OCI-M1 (cell line): Measurements from ENCODE around the gene SIRPG.
A peak's percentile ranks its signal among the peaks of the same experiment; 100 is the strongest.
"Not testable (repeated sequence)": the region's sequence is repeated elsewhere in the genome, so short reads cannot be mapped to it uniquely, and the experiment has no call there.

Source experiments
- DNase-seq: peaks from one replicate; lab custom pipeline; 2025; lab: John Stamatoyannopoulos, UW

SIRPG gene

DNA sequence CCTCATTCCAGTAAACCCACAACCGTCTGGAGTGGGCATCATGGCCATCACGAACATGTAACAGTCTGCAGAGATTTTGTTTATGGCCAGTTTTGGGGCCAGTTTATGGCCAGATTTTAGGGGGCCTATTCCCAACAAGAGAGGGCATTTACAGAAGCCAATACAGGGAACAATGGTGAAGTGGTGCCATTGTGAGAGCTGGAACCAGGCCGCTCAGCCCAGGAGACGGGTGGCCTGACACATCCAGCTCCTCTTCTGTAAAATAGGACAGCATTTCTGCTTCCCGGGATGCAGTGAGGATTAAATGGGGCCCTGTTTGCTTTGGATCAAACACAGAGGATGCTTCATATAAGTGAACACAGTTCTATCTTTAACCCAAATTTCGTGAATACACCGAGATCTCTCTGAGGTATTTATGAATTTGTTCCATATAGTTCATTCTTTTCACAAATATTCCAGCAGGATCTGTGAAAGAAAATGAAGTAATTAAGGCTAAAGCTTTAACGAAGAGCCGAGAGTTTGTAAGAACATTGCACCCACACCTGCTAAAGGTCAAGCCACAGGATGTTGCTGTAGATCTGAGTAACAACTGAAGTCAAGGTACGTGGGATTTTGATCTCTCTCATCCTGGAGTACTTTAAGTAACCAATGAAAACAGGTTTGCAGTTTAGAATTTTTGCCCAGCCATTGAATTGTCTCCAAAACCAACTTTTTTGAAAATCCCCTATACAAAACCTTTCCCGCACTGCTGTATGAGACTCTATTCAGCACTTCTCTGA lies 14.5 kb upstream of the SIRPG start:
- no peak for DNase-seq

DNA sequence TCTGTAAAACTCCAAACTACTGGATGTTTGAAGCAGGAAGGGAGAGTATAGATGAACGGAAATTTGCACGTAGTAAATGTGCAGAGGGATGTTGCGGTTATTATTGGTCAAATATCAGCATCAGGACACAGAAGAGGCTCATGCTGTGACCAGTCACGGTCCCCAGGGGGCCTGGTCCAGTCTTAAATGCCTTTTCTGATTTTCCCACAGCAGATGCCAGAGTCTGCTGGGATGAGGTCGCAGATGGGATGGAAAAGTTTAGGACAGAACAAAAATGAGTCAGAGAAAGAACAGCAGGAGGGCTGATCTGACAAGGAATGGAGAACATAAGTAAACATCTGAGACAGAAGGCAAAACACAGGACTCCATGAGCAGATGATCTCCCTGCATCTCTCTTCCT lies 11.7 kb upstream of the SIRPG start:
- no peak for DNase-seq

DNA sequence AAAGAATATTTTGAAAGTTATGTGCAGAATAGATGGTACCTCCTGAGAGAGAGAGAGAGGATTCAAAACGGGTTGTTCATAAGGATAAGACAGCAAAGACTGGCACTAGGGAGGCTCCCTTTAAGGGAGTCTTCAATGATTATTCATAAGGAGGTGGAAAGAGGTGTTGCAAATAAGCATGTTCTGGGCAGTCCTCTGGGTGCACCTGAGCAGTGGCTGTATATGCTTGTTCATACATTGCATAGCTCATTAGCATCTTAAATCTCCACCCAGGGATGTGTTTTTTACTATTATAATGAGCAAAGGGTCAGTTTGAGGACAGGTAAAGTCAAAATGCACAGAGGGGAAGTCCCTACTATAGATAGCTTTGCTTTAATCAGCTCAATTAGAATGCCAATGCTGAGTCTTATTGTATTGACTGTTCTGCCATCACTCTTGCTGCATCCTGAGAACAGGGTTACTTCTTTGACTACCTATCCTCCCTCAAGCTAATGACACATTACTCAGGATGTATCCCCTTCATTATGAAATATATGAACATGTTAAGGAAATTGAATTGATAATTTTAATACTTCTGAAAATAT lies 10.0 kb upstream of the SIRPG start:
- DNase-seq = no peak

DNA sequence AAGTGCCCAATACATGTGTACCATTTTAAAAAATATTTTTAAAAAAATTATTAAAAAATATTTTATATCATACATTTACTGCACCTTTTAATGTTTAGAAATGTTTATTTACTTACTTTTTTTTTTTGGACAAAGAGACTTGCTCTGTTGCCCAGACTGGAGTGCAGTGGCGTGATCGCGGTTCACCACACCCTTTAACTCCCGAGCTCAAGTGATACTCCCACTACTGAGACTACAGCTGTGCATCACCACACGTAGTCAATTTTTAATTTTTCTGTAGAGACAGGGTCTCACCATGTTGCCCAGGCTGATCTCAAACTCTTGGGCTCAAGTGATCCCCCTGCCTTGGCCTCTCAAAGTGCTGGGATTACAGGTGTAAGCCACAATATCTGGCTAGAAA lies 9.2 kb upstream of the SIRPG start:
- DNase-seq = no peak

DNA sequence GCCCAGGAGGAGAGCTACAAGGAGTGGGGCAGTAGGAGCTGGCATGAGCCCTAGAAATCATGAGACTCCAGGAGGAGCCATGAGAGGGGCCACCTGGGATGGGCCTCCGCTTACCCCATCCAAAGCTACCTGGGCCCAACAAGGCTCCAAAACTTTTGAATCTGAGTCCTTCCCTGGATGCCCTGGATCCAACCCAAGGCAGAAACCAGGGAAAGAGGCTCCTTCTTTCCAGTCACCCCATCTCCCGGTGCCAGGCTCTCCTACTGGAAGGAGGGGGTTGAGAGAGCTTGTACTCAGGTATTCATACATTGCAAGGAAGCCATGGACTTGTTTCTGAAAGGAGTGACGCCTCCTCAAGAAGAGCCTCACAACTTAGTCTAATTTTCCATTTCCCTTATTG lies 7.8 kb upstream of the SIRPG start:
- DNase-seq = no peak

DNA sequence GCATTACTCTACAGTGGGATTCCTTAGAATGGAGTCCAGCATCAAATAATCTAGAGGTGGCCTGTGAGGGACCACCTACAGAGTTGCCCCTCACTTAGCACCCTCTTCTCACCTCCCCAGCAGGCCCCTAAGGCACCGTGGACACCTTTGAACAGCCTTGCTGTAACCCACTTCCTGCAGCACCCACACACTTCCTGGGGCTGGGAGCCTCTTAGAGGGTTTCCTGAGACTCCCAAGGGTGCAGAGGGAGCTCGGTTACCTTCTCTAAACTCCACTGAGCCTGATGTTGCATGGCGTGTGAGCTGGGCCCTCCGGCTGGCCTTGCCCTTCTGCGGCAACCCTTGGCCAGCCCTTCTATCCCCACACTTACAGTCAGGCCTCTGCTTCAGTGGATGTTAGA lies 7.3 kb upstream of the SIRPG start:
- no peak for DNase-seq

DNA sequence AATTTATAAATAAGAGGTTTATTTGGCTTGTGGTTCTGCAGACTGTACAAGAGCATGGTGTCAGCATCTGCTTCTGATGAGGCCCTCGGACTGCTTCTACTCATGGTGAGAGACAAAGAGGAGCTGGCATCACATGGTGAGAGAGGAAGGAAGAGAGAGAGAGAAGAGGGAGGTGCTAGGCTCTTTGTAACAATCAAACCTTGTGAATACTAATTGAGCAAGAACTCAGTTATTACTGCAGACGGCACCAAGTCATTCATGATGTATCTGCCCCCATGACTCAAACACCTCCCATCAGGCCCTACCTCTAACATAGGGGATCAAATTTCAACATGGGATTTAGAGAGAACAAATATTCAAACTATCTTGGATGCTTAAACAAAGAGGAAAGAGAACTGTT lies 6.3 kb upstream of the SIRPG start:
- DNase-seq = no peak

DNA sequence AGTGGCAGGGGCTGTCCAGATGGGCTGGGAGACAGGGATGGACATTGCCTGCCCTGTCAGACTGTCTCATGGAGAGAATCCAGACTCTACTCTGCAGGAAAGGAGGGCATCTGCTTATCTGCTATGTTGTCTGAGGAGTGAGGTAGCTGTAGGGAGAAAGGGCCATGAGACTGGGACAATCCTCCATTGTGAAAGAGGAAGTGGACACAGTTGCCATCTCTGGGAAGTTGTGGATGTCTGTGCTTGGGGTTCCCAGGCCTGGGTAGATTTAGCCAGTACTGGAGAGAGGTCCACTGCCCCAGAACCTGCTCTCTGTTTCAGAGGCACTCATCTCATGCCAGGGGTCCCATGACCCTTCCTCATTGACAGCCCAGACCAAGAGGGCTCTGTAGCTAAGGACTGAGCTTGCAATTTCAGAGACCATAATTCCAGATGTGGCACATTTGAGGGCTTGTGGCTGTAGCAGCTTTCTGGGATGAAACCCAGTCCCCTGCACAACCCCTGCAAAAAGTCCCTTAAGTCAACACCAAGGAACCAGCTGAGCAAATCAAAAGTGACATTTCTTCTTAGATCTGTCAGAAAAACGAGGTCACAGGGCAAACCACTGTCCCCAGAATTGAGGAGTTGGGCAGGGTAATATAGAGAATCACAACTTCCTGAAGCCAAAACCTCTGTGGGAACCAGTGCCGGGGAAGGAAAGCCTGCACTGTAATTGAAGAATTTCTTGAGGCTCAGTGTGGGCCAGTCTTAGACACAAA lies 4.1 kb upstream of the SIRPG start:
- DNase-seq = peak; percentile 17

DNA sequence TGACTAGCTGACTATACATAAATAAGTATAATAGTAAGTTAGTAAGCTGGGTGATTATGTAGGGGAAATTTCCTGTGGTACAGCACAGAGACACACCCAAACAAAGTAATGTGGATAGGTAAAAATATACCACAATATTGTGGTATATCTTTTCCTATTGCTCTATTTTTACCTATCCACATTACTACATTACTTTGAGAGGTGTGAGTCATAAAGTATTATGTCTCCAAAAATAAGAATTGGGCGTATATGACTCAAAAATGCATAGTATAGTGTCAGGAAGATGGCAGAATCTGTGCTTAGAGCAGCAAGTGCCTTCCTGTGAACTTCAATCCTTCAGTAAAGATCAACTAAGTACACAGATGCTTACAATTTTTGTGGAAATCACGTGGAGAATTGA lies 2.7 kb upstream of the SIRPG start:
- no peak for DNase-seq

DNA sequence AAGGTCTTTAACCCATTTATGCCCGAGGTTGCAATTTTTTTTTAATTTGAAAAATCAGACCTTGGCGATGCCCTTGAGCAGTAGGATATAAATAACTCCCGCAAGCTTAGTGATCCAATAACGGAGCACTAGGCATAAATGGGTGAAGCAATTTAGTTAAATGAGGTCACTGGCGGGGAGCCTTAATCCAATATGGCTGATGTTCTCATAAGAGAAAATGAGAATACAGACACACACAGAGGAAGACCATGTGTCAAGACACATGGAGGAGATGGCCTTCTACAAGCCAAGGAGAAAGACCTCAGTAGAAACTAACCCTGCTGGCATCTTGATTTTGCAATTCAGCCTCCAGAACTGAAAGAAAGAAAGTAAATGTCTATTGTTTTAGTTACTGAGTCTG lies 735 bp downstream of the SIRPG start:
- no peak for DNase-seq

DNA sequence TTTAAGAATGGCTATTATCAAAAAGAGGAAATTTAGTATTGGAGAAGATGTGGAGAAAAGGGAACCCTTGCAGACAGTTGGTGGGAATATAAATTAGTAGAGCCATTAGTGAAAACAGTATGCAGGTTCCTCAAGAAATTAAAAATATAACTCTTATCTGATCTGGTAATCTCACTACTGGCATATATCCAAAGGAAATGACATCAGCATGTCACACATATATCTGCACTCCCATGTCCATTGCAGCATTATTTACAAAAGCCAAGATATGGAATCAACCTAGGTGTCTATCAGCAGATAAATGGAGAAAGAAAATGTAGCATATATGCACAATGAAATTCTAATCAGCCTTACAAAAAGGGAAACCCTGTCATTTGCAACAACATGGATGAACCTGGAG lies 2.6 kb downstream of the SIRPG start:
- no peak for DNase-seq

DNA sequence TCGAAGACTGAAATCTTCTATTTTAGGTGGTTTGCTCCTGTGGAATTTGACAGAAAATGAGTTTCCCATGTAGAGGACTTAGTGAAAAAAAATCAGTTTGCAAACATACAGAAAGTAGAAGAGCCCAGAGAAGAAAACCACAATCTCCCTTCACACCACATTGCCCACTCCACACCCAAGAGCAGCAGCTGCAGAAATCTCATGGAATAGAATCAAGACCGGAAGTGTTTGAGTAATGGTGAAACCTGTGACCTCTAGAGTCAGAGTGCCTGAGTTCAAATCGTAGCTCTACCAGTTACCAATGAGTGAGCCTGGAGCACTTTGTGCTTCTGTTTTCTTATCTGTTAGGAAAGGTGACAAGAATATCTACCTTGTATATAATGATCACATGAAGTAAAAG lies 4.6 kb downstream of the SIRPG start:
- DNase-seq = no peak

DNA sequence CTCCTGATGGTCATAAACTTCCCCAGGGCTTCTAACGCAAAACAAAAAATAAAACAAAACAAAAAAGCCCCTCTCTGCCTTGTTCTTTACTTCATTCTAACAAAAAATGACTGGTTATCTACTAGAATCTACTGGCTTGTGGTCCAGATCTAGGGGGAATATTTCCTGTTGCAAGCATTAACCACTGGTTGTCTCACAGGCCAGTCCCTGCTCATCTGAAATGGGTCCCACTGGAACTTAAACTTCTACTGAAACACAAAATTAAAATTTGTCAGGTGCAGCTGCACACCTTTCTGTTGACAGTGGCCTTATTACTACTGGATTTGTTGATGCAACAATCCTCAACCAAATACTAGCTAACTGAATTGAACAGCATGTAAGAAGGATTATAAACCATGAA lies 5.5 kb downstream of the SIRPG start:
- DNase-seq = no peak

DNA sequence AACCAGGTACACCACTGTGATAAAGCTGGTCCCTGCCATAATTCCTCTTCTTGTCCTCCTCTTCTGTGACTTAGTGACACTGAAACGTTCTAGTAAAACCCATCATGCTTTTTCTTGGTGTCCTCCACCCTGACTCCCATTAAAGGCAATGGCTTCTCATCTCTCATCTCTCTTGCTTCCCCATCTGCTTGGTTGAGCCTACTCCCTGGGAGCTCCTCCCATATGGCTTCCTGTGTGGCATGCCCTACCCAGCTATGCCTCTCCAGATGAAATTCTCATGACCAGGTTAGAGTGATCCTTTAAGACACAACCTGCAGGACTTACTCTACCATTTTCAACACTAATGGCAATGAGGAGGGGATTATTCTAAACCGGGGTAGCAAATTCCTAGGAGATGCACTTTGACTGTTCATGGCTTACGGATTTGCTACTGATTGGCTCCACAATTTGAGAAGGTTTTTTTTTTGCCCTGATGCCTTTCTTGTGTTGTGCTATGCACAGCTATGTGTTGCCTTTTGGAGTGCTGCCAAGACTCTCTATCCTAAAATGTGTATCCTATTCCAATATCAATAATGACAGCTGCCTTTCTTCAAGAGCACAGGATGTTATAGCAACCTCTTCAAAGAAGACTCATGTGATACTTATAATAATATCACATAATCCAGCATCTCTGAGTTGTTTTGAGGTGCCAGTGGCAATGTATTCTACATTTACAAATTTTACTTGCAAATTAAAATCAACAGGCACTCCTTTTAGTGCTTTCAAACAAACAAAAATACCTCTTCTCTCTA lies 6.1 kb downstream of the SIRPG start:
- no peak for DNase-seq

DNA sequence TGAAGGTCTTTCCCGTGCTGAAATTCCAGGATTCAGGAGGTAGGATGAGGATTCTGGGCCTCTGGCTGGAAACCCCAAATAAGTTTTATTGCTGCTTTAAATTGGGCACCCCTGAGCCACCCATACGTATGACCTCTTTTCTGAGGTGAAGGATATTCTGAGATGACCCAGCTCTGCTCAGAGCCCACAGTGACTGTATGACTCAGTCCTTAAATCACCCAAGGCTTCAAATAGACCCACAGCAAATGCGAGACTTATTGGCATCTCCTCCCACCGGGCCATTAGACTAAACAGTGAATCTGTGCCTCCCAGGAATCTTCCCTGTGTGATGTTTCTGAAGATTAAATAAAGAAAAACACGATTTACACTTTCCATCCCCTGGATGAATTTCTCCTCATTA lies 9.5 kb downstream of the SIRPG start:
- DNase-seq = no peak

DNA sequence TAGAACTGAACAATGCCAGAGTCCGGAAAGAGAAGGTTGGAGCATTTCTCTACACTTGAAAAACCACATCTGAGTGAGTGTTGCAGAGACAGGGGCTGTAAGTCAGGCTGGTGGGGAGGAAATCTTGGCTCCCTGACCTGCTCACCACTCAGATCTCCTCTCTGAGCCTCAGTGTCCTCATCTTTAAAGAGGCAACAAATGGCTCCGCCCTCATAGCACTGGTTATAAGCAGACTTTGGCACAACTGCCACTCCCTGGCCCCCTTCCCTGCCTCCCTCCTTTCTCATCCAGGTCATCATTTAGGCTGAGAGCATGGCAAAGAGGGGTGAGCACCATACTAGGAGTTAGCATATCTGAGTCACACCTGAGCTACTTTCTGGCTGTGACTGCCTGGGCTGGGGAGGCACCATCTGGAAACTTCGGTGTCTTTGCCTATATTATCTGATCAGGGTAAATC lies 10.6 kb downstream of the SIRPG start:
- DNase-seq = no peak

DNA sequence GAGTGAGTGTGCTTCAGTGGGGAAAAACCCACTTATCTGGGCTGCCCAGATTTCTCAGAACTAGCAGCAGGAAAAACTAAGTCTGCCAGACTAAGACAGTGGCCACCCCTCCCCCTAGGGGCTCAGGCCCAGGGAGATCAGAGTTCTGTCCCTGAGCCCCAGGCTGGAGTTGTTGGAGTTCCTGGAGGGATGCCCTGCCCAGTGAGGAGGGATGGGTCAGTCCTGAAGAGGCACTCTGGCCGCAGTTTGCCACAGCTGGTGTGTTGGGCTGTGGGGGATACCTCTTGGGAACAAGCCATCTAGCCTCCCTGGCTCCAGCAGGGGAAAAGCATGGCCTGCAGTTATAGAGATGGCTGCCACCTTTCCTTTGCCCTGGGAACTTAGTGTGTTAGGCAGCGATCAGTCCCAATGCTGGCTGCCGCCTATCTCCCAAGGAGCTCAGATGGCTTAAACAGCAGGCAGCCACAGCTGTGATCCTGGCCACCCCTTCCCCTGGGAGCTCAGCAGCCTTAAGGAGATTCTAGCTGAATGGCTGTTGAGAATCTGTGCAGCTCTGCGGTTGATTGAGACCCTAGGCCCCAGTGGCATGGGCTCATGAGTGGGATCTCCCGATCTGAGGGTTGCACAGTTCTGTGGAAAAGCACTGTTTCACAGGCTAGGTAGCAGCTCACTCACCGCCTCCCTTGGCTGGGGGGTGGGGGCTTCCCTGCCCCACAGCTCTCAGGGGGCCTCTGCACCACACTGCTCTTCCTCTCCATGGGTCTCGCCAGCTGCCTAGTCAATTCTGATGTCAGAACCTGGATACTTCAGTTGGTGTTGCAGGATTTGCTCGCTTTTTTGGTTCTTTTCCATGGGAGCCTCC lies 13.2 kb downstream of the SIRPG start:
- DNase-seq = no peak

DNA sequence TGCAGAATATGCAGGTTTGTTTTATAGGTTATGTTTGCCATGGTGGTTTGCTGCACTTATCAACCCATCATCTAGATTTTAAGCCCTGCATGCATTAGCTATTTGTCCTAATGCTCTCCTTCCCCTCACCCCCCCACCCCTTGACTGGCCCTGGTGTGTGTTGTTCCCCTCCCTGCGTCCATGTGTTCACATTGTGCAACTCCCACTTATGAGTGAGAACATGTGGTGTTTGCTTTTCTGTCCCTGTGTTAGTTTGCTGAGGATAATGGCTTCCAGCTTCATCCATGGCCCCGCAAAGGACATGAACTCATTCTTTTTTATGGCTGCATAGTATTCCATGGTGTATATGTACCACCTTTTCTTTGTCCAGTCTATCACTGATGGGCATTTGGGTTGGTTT lies 18.9 kb downstream of the SIRPG start:
- not testable (repeated sequence) for DNase-seq

DNA sequence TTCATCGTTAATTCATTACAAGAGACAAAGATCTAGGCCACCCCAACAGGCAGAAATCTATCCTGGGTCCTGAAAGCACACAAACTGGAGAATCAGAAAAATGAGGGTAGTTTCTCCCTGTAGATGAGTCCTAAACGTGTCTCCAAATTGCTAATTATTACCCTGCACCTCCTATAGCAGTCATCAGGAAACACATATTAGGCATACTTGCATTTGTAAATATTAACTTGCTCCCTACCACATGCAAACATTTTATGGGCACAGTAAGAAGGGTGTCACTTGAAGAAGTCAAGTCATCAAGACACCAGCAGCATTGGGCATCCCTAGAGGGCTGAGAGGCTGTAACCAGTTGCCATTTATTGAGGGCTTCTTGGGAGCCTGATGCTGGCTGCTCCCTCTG lies 19.8 kb downstream of the SIRPG start:
- DNase-seq = no peak

DNA sequence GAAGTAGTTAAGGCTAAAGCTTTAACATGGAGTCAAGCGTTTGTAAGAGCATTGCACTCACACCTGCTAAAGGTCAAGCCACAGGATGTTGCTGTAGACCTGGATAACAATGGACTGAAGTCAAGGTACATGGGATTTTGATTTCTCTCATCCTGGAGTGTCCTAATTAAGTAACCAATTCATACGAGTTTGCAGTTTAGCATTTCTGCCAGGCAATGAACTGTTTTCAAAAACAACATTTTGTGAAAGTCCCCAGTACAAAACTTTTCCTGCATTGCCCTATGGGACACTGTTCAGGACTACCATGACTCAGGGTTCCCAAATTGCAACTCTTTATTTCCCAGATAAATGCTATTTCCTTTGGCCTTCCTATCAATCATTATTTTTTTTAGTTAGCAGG lies 20.4 kb downstream of the SIRPG start:
- no peak for DNase-seq

DNA sequence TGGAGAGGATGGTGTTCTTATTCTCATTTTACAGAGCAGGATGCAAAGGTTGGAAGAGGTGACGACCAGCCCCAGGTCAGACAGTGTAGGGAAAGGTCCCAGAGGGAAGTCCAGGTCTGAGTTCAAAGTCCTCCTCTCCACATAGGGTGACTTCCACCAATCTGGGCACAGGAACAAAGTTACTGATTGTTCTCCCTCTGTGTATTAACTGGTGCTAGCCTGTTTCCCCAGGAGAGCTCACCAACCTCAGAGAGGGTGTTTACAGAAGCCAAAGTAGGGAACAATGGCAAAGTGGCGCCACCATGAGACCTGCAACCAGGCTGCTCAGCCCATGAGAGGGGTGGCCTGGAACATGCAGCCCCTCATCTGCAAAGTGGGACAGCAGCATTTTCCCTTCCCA lies 21.0 kb downstream of the SIRPG start:
- DNase-seq = no peak
